ENCODE measurements around the gene ANKRD11.

GRCh38 chr16:89398924-89399323 lies 91.4 kb downstream of the ANKRD11 start:
- TF ChIP-seq TAF1 (IDR thresholded peaks at IDR 0.05; ENCODE audit: low read depth, low read length) (no peak), POLR2A (IDR thresholded peaks at IDR 0.05; ENCODE audit: low read depth, low read length) (no peak), POLR2AphosphoS5 (IDR thresholded peaks at IDR 0.05; ENCODE audit: low read depth, low read length) (0 out of 2 replicates have a peak, but pooled peaks have one; percentile 5)
